ENCODE measurements around the gene ENGASE. TPM values are rescaled to one million over a fixed set of nuclear protein-coding genes. Genes with fewer than 3 reads are reported as not detected.

Gene ENGASE
- total and polyA plus RNA-seq, 2 donors (not counting 1 experiment from before 2014, with no cell fraction given): 92.1 to 122 TPM

DNA sequence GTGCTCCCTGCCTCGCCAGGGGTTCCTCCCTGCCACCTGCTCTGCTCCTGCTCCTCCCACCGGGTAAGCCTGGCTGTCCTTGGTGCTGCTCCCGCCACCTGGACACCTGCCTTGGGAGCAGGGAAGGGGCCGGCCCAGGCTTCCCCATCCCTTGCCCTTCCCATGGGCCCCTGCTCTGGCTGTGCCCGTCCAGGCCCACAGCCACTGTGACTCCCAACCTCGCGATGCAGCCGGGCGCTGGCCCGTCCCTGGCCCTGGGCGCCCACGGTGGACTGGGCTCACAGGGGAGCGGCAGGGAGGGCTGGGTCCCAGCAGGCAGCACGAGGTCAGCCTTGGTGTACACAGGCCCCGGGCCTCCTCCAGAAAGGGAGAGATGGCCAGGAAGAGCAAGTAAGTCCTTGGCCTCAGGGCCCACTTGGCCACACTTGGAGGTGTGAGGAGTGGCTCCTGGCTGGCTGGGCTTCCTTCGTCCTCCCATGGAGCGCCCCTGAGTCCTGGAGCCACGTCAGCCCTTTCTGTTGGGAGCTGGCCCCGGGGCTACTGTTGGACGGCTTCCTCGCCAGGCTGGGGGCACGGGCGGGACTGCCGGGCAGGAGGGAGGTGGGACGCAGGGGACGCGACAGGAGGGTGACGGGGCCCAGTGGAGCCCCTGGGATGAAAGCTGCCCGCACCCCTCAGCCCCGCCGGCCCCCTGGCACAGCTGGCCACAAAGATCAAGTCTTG lies 15.3 kb downstream of the ENGASE start:
- no peak for TF ChIP-seq EZH2 (IDR thresholded peaks at IDR 0.05; ENCODE audit: borderline replicate concordance, insufficient read depth, low read depth, low read length, poor library complexity, severe bottlenecking)
- TF ChIP-seq, protein P1, sequence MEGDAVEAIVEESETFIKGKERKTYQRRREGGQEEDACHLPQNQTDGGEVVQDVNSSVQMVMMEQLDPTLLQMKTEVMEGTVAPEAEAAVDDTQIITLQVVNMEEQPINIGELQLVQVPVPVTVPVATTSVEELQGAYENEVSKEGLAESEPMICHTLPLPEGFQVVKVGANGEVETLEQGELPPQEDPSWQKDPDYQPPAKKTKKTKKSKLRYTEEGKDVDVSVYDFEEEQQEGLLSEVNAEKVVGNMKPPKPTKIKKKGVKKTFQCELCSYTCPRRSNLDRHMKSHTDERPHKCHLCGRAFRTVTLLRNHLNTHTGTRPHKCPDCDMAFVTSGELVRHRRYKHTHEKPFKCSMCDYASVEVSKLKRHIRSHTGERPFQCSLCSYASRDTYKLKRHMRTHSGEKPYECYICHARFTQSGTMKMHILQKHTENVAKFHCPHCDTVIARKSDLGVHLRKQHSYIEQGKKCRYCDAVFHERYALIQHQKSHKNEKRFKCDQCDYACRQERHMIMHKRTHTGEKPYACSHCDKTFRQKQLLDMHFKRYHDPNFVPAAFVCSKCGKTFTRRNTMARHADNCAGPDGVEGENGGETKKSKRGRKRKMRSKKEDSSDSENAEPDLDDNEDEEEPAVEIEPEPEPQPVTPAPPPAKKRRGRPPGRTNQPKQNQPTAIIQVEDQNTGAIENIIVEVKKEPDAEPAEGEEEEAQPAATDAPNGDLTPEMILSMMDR (IDR thresholded peaks at IDR 0.05): no peak
- ATAC-seq (ENCODE audit: low read depth) (no peak), DNase-seq (no peak)
- POLR2A ChIA-PET: no interaction called here
- H3K36me3 ChIP-seq (replicated peaks in 1 of 2; ENCODE audit: control extremely low read depth in 1 of 2, control insufficient read depth in 1 of 2, extremely low read depth in 1 of 2, insufficient read depth in 2 of 2, low read length in 1 of 2): peaks cover 0 to 22% of the 10 kb centered on the region in 2 experiments
- no peaks in the 10 kb centered on the region for H3K4me1 Mint-ChIP-seq
- H3K9me3 ChIP-seq (ENCODE audit: control extremely low read depth in 1 of 3, control insufficient read depth in 2 of 3, insufficient read depth in 1 of 3, low read length in 2 of 3): no peaks in the 10 kb centered on the region
- 94% methylated on average over 31 of the region's 31 CpGs for WGBS (ENCODE audit: insufficient coverage)
- H3K27ac Mint-ChIP-seq: no peak overlapping the region
- no peak overlapping the region for H3K4me3 ChIP-seq (ENCODE audit: control extremely low read depth in 1 of 5, extremely low read depth in 1 of 5, insufficient read depth in 1 of 5, low read depth in 2 of 5, low read length in 4 of 5)
- no peak overlapping the region for H3K4me2 ChIP-seq (replicated peaks; ENCODE audit: low read depth, low read length, poor library complexity, severe bottlenecking)
- no peak overlapping the region for H3K9ac ChIP-seq (ENCODE audit: low read length)
- H4K20me1 ChIP-seq (ENCODE audit: control insufficient read depth, insufficient read depth, low read length, poor library complexity, severe bottlenecking): peaks cover 11% of the 10 kb centered on the region
- H3K27ac ChIP-seq (ENCODE audit: low read length in 2 of 2): no peak overlapping the region
- H2AFZ ChIP-seq (ENCODE audit: insufficient read depth, low read depth, low read length, poor library complexity, severe bottlenecking): no peak overlapping the region
- H3K27me3 ChIP-seq (replicated peaks in 1 of 4; ENCODE audit: control extremely low read depth in 1 of 4, control insufficient read depth in 3 of 4, insufficient read depth in 4 of 4, low read length in 3 of 4): peaks cover 0 to 8% (median 0%) of the 10 kb centered on the region in 4 experiments
- H3K4me3 Mint-ChIP-seq: no peak overlapping the region
- H3K4me1 ChIP-seq (ENCODE audit: control insufficient read depth in 2 of 2, insufficient read depth in 2 of 2, low read length in 2 of 2): no peaks in the 10 kb centered on the region
- intact Hi-C loops (cut with micrococcal nuclease): loop anchor here (5.0 kb wide), 1 partner anchor 92 kb away; no protein-coding TSS in a partner anchor
- no peaks in the 10 kb centered on the region for H3K79me2 ChIP-seq (ENCODE audit: control insufficient read depth, insufficient read depth, low read length)
- peaks cover 5% of the 10 kb centered on the region for H3K27me3 Mint-ChIP-seq
- CTCF ChIA-PET: interaction anchor here (1.1 to 10.5 kb wide), 5 partner anchors 15 to 313 kb away, joined by 3 to 370 read pairs (median 5); partner anchors contain the start of gene ENGASE
- H3K9me3 Mint-ChIP-seq (ENCODE audit: insufficient read depth): no peaks in the 10 kb centered on the region
